ENCODE data around the gene TADA3. TPM values are rescaled to one million over a fixed set of nuclear protein-coding genes. Genes with fewer than 3 reads are reported as not detected.

TADA3 gene
- polyA plus RNA-seq, 4 donors: 61.6 to 70.9 (median 65.7) TPM

- DNase-seq (ENCODE audit: low read depth in 4 of 4, low spot score in 3 of 4): peak in 2 of 4 donors; percentile 39 to 57
Measured at GRCh38 chr3:9809615-9810432, 17.6 kb upstream of the TADA3 start, which contains the start of gene TTLL3. Gene TTLL3, plus strand, starts transcription at chr3:9810262. Its CDS starts 400 bp downstream, at chr3:9810662.

GRCh38 chr3:9809239-9809614 is 17.0 kb upstream of the TADA3 start:
- DNase-seq (ENCODE audit: low read depth in 4 of 4, low spot score in 3 of 4): no peak

- no peak for DNase-seq (ENCODE audit: low read depth in 4 of 4, low spot score in 3 of 4)
Measured at GRCh38 chr3:9808345-9809037, 16.2 kb upstream of the TADA3 start.

- DNase-seq (ENCODE audit: low read depth in 4 of 4, low spot score in 3 of 4): no peak
Measured at GRCh38 chr3:9807981-9808344, 15.7 kb upstream of the TADA3 start.

- no peak for DNase-seq (ENCODE audit: low read depth in 4 of 4, low spot score in 3 of 4)
Measured at GRCh38 chr3:9806688-9807589, 14.7 kb upstream of the TADA3 start.

GRCh38 chr3:9806137-9806536 is 13.9 kb upstream of the TADA3 start:
- DNase-seq (ENCODE audit: low read depth in 4 of 4, low spot score in 3 of 4): no peak

GRCh38 chr3:9804996-9805395 is 12.7 kb upstream of the TADA3 start:
- DNase-seq (ENCODE audit: low read depth in 4 of 4, low spot score in 3 of 4): no peak

- DNase-seq (ENCODE audit: low read depth in 4 of 4, low spot score in 3 of 4): no peak
Measured at GRCh38 chr3:9803494-9803893, 11.2 kb upstream of the TADA3 start.

GRCh38 chr3:9800529-9800928 is 8.3 kb upstream of the TADA3 start:
- no peak for DNase-seq (ENCODE audit: low read depth in 4 of 4, low spot score in 3 of 4)

- no peak for DNase-seq (ENCODE audit: low read depth in 4 of 4, low spot score in 3 of 4)
Measured at GRCh38 chr3:9797196-9797945, 5.1 kb upstream of the TADA3 start.

GRCh38 chr3:9795207-9795606 is 2.9 kb upstream of the TADA3 start:
- DNase-seq (ENCODE audit: low read depth in 4 of 4, low spot score in 3 of 4): no peak

GRCh38 chr3:9794400-9794799 is 2.1 kb upstream of the TADA3 start:
- no peak for DNase-seq (ENCODE audit: low read depth in 4 of 4, low spot score in 3 of 4)

GRCh38 chr3:9793161-9793781 is 998 bp upstream of the TADA3 start:
- DNase-seq (ENCODE audit: low read depth in 4 of 4, low spot score in 3 of 4): no peak

- DNase-seq (ENCODE audit: low read depth in 4 of 4, low spot score in 3 of 4): no peak
Measured at GRCh38 chr3:9791790-9792404, 376 bp downstream of the TADA3 start.

- DNase-seq (ENCODE audit: low read depth in 4 of 4, low spot score in 3 of 4): no peak
Measured at GRCh38 chr3:9791127-9791526, 1.1 kb downstream of the TADA3 start.

- no peak for DNase-seq (ENCODE audit: low read depth in 4 of 4, low spot score in 3 of 4)
Measured at GRCh38 chr3:9787714-9788113, 4.6 kb downstream of the TADA3 start.

GRCh38 chr3:9786825-9787669 is 5.2 kb downstream of the TADA3 start:
- DNase-seq (ENCODE audit: low read depth in 4 of 4, low spot score in 3 of 4): no peak

- DNase-seq (ENCODE audit: low read depth in 4 of 4, low spot score in 3 of 4): no peak
Measured at GRCh38 chr3:9786209-9786739, 6.0 kb downstream of the TADA3 start.

Data from right renal pelvis (tissue), 4 donors.